HG03108 (cell line): ENCODE data around the gene TICAM2.

Source experiments
- ATAC-seq: cut with Tn5 transposase; IDR thresholded peaks from one replicate; pipeline ENCODE4 v1.9.1; 2021; ENCODE audit warnings: moderate library complexity; ENCODE audit not compliant: unreplicated experiment

The TICAM2 gene

DNA sequence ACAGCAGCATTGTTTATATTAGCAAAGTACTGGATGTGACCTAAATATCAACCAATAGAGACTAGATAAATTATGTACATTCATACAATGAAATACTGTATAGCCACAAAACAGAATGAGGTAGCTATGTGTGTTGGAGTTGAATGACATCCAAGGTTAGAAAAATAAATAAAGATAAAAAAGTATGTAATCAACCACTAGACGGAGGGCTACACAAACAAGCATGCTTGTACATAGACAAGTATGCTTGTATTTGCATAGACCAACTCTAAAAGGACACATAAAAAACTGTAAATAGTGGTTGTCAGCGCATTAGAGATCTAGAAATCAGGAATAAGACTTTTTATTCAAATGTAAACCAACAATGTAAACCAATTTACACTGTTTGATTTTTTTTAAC is 60.7 kb downstream of the TICAM2 start:
- no peak for ATAC-seq

GRCh38 chr5:115535479-115536035 is 66.7 kb downstream of the TICAM2 start:
- no peak for ATAC-seq

DNA sequence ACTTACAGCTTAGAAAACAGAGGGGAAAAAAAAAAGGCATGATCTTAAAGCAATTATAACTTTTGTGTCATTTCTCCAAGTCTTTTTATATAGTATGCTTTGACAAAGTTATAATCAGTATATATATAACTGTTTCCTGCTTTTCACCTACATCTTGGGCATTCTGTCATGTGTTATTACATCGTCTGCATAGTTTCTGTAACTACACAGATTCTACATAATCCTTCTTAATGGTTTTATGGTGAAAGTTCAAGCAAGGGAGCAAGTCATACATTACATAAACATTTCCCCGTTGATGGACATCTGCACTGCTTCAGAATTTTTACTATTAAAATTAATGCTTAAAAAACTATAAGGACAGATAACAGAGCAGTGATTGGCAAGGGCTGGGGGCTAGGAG is 69.8 kb downstream of the TICAM2 start:
- ATAC-seq: no peak

GRCh38 chr5:115531787-115532367 is 70.4 kb downstream of the TICAM2 start:
- ATAC-seq: no peak

DNA sequence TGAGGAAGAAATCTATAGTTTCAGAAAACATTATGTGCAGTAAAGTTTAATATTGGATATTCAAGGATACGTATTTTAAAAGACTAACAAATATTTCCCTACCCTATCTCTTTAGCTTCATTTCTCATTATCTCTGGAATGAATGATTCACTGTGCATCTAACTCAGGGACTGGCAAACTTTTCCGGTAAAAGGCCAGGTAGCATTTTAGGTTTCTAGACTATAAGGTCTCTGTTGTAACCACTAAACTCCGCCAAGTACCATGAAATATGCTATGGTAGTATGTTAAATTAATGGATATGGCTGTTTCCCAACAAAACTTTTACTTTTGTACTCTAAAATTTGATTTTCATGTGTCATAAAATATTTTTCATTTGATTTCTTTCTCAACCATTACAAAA is 70.9 kb downstream of the TICAM2 start:
- no peak for ATAC-seq

- no peak for ATAC-seq
These were observed 71.9 kb downstream of the TICAM2 start for GRCh38 chr5:115530426-115530825.
